Lung microvascular endothelial cell (primary cell): ENCODE data around the gene DHRS3. TPM values are rescaled to one million over a fixed set of nuclear protein-coding genes. Genes with fewer than 3 reads are reported as not detected.
"Not testable (repeated sequence)": the region's sequence is repeated elsewhere in the genome, so short reads cannot be mapped to it uniquely, and the experiment has no call there.

ENCODE experiments used
- DNase-seq, 2 donors: peaks; one replicate each; pipeline versions ENCODE4 v3.0.0 to v3.0.0-alpha.2; 2010; ENCODE audit warnings: low read depth in 2 of 2
- total RNA-seq: library from RNA; depleted of rRNA; stranded (reverse); fragments of >200 nt; gene quantifications from 2 replicates; pipeline ENCODE4 v1.2.1, GENCODE V29; 2014

Gene DHRS3
- 83.5 and 150 TPM in 2 replicates for total RNA-seq

GRCh38 chr1:12617901-12618660 lies at the start of gene DHRS3:
Gene DHRS3 (minus strand): TSS chr1:12618210. CDS start chr1:12617348, 862 bp downstream.
- DNase-seq = peak; percentile 92 to 93

GRCh38 chr1:12666141-12666735 lies 48.2 kb upstream of the DHRS3 start:
- DNase-seq = peak; percentile 44 to 56

- no peak for DNase-seq
Measured at GRCh38 chr1:12665511-12665910, 47.5 kb upstream of the DHRS3 start.

- no peak for DNase-seq
Measured at GRCh38 chr1:12662556-12662955, 44.5 kb upstream of the DHRS3 start.

GRCh38 chr1:12661606-12662219 lies 43.7 kb upstream of the DHRS3 start:
- no peak for DNase-seq

- DNase-seq = peak; percentile 81 to 90
Measured at GRCh38 chr1:12658531-12659453, 40.8 kb upstream of the DHRS3 start.

- not testable (repeated sequence) for DNase-seq
Measured at GRCh38 chr1:12657885-12658512, 40.0 kb upstream of the DHRS3 start.

- DNase-seq = no peak
Measured at GRCh38 chr1:12657060-12657884, 39.3 kb upstream of the DHRS3 start.

GRCh38 chr1:12656575-12656974 lies 38.6 kb upstream of the DHRS3 start:
- DNase-seq = no peak

GRCh38 chr1:12654657-12655056 lies 36.6 kb upstream of the DHRS3 start:
- DNase-seq = no peak

GRCh38 chr1:12654004-12654567 lies 36.1 kb upstream of the DHRS3 start:
- peak in 1 of 2 donors; percentile 24 for DNase-seq

- no peak for DNase-seq
Measured at GRCh38 chr1:12649971-12650421, 32.0 kb upstream of the DHRS3 start.

GRCh38 chr1:12648741-12649140 lies 30.7 kb upstream of the DHRS3 start:
- DNase-seq = no peak

- DNase-seq = not testable (repeated sequence)
Measured at GRCh38 chr1:12645401-12645800, 27.4 kb upstream of the DHRS3 start.

- DNase-seq = no peak
Measured at GRCh38 chr1:12644829-12645228, 26.8 kb upstream of the DHRS3 start.

GRCh38 chr1:12644237-12644636 lies 26.2 kb upstream of the DHRS3 start:
- DNase-seq = no peak

GRCh38 chr1:12643785-12644184 lies 25.8 kb upstream of the DHRS3 start, which contains the start of gene AADACL4:
Gene AADACL4 (plus strand): TSS chr1:12644085. CDS start chr1:12644547, 462 bp downstream.
- DNase-seq = no peak

GRCh38 chr1:12643079-12643478 lies 25.1 kb upstream of the DHRS3 start:
- DNase-seq = no peak

- no peak for DNase-seq
Measured at GRCh38 chr1:12640958-12641272, 22.9 kb upstream of the DHRS3 start.
